Measurements from ENCODE around the gene SCYGR7. TPM values are rescaled to one million over a fixed set of nuclear protein-coding genes. Genes with fewer than 3 reads are reported as not detected.

The SCYGR7 gene
- total and polyA plus RNA-seq, 12 donors: not detected

DNA sequence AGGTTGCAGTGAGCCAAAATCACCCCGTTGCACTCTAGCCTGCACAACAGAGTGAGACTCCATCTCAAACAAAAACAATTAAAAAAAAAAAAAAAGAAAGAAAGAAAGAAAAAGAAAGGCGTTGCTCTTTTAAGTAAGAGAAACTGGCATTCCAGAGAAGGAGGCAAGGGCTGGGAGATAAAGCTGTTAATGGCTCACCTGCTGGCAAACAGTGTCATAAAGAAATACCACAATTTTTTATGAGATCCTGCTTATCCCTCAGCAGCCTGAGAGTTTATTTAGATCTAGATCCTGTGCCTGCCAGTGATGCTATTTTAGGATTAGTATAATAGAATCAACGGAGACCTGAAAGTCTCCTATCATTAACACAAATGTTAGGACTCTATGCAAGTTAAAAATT is 26.6 kb upstream of the SCYGR7 start:
- intact Hi-C loops (cut with DNase I): no loop called here
- Histone ChIP-seq H3K36me3 (replicated peaks in 1 of 2) (no peaks in the 10 kb centered on the region), H3K9me3 (replicated peaks in 1 of 3) (no peaks in the 10 kb centered on the region), H3K4me1 (replicated peaks in 1 of 2) (no peaks in the 10 kb centered on the region), H3K27me3 (no peaks in the 10 kb centered on the region), H3K27ac (no peak overlapping the region), H3K4me3 (no peak overlapping the region)
- 78 to 94% (median 91%) methylated on average over 3 of the region's 3 CpGs for WGBS, 4 donors
- TF ChIP-seq POLR2A (IDR thresholded peaks at IDR 0.05): no peak
- TF ChIP-seq, protein P1, sequence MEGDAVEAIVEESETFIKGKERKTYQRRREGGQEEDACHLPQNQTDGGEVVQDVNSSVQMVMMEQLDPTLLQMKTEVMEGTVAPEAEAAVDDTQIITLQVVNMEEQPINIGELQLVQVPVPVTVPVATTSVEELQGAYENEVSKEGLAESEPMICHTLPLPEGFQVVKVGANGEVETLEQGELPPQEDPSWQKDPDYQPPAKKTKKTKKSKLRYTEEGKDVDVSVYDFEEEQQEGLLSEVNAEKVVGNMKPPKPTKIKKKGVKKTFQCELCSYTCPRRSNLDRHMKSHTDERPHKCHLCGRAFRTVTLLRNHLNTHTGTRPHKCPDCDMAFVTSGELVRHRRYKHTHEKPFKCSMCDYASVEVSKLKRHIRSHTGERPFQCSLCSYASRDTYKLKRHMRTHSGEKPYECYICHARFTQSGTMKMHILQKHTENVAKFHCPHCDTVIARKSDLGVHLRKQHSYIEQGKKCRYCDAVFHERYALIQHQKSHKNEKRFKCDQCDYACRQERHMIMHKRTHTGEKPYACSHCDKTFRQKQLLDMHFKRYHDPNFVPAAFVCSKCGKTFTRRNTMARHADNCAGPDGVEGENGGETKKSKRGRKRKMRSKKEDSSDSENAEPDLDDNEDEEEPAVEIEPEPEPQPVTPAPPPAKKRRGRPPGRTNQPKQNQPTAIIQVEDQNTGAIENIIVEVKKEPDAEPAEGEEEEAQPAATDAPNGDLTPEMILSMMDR (IDR thresholded peaks at IDR 0.05): no peak
- DNase-seq: no peak

- Histone ChIP-seq H3K27me3 (no peaks in the 10 kb centered on the region), H3K4me1 (replicated peaks in 1 of 2) (no peaks in the 10 kb centered on the region), H3K36me3 (replicated peaks in 1 of 2) (no peaks in the 10 kb centered on the region), H3K27ac (no peak overlapping the region), H3K9me3 (replicated peaks in 1 of 3) (no peaks in the 10 kb centered on the region), H3K4me3 (no peak overlapping the region)
- DNase-seq: no peak
- WGBS, 4 donors: 65 to 75% (median 68%) methylated on average over 4 of the region's 4 CpGs
- intact Hi-C loops (cut with DNase I): no loop called here
- TF ChIP-seq POLR2A (IDR thresholded peaks at IDR 0.05): no peak
- TF ChIP-seq, protein P1 (IDR thresholded peaks at IDR 0.05): no peak
Measured at GRCh38 chr2:227703280-227703732, 24.8 kb upstream of the SCYGR7 start.

DNA sequence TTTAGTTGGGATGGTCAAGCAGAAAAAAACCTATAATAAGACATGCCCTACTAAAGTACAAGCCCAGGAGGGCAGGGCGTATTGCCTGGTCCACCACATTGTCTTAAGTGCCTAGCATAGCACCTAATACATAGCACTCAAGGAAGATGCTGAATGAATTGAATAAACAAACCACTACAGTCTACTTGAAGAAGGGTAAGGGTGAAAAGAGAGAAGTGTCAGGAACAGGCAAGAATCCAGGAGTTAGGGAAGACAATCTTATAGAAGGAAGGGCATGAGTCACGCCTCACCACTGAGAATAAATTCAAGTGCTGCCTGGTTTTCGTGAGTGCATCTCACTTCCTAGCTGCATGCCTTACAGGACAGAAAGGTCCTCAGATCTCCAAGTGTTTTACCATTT is 24.2 kb upstream of the SCYGR7 start:
- Histone ChIP-seq H3K27me3 (no peaks in the 10 kb centered on the region), H3K4me3 (no peak overlapping the region), H3K27ac (no peak overlapping the region), H3K4me1 (replicated peaks in 1 of 2) (no peaks in the 10 kb centered on the region), H3K36me3 (replicated peaks in 1 of 2) (no peaks in the 10 kb centered on the region), H3K9me3 (replicated peaks in 1 of 3) (no peaks in the 10 kb centered on the region)
- TF ChIP-seq, protein P1 (IDR thresholded peaks at IDR 0.05): no peak
- no peak for TF ChIP-seq POLR2A (IDR thresholded peaks at IDR 0.05)
- 63 to 81% (median 73%) methylated on average over 3 of the region's 3 CpGs for whole genome bisulfite sequencing, 4 donors
- DNase-seq: no peak
- intact Hi-C loops (cut with DNase I): no loop called here

- Histone ChIP-seq H3K27me3 (no peaks in the 10 kb centered on the region), H3K4me1 (replicated peaks in 1 of 2) (no peaks in the 10 kb centered on the region), H3K4me3 (no peak overlapping the region), H3K9me3 (replicated peaks in 1 of 3) (no peaks in the 10 kb centered on the region), H3K27ac (no peak overlapping the region), H3K36me3 (replicated peaks in 1 of 2) (no peaks in the 10 kb centered on the region)
- WGBS, 4 donors: 46 to 80% (median 75%) methylated on average over 2 to 4 of the region's 4 CpGs
- TF ChIP-seq, protein P1 (IDR thresholded peaks at IDR 0.05): no peak
- no peak for TF ChIP-seq POLR2A (IDR thresholded peaks at IDR 0.05)
- intact Hi-C loops (cut with DNase I): no loop called here
- DNase-seq: no peak
Measured at GRCh38 chr2:227706859-227707258, 21.3 kb upstream of the SCYGR7 start.
